Erythroblast (primary cell): ENCODE measurements around the gene DCK.

Source experiments
- GATA1 ChIP-seq: IDR thresholded peaks from 2 replicates; pipeline ENCODE4 v1.6.1; 2011; ENCODE audit warnings: low read depth, mild to moderate bottlenecking, control low read depth, low read length, moderate library complexity
- POLR2A ChIP-seq: IDR thresholded peaks from 2 replicates; pipeline ENCODE4 v1.6.1; 2011; ENCODE audit warnings: mild to moderate bottlenecking, low read length

- TF ChIP-seq POLR2A (no peak), GATA1 (no peak)
Measured at GRCh38 chr4:70980196-70980595, 13.3 kb upstream of the DCK start.
